Esophagus squamous epithelium (tissue), 5 donors: ENCODE data around the gene CEP112. TPM values are rescaled to one million over a fixed set of nuclear protein-coding genes. Genes with fewer than 3 reads are reported as not detected.

ENCODE experiments used
- DNase-seq: peaks from one replicate; lab custom pipeline; 2025; lab: John Stamatoyannopoulos, UW
- H3K27ac ChIP-seq, 4 donors: fragments of 200-600 bp; sonication (generic); one replicate each; pipeline ENCODE4 v1.5.1; 2016 to 2019; ENCODE audit warnings: mild to moderate bottlenecking in 1 of 4
- H3K27me3 ChIP-seq, 4 donors: fragments of 200-600 bp; sonication (generic); 1 replicate in 3 of 4; 2 replicates in 1 of 4; pipeline versions ENCODE4 v1.5.1 to v1.6.0; 2017 to 2021; ENCODE audit warnings: antibody characterized with exemption in 1 of 4
- H3K36me3 ChIP-seq, 3 donors: fragments of 200-600 bp; sonication (generic); one replicate each; pipeline ENCODE4 v1.5.1; 2016 to 2019
- H3K4me1 ChIP-seq, 3 donors: fragments of 200-600 bp; sonication (generic); one replicate each; pipeline ENCODE4 v1.5.1; 2017 to 2019
- H3K4me3 ChIP-seq, 4 donors: fragments of 200-600 bp; sonication (generic); 1 replicate in 3 of 4; 2 replicates in 1 of 4; pipeline ENCODE4 v1.5.1; 2016 to 2019; ENCODE audit warnings: mild to moderate bottlenecking in 2 of 4, moderate library complexity in 1 of 4
- H3K9me3 ChIP-seq, 3 donors: fragments of 200-600 bp; sonication (generic); one replicate each; pipeline ENCODE4 v1.5.1; 2016 to 2019
- POLR2A ChIP-seq, 4 donors: fragments of 450-650 bp; IDR thresholded peaks; one replicate each; pipeline ENCODE4 v1.6.1; 2017; ENCODE audit warnings: antibody characterized with exemption in 4 of 4, mild to moderate bottlenecking in 4 of 4, moderate library complexity in 3 of 4
- WGBS, 2 donors: methylation state at CpG; one replicate each; pipeline ENCODE4 v1.1.5; 2018; 5-methylcytosine and 5-hydroxymethylcytosine counted together
- intact Hi-C: fragments of 100-400 bp; cut with DNase I; formaldehyde crosslinking; loops from one replicate; pipeline ENCODE4 v1.15.0; 2022
- total RNA-seq, 4 donors: library from RNA; depleted of rRNA; stranded (reverse); fragments of >200 nt; gene quantifications; one replicate each; pipeline ENCODE4 v1.1.0, GENCODE V29; 2016
- TF ChIP-seq, protein P1 (sequence below), 6 experiments: fragments of 450-650 bp in 4 of 6; fragments of 200-600 bp in 2 of 6; sonication (generic) in 2 of 6; IDR thresholded peaks; one replicate each; pipeline ENCODE4 v1.5.1; 2016 to 2019; ENCODE audit warnings: antibody characterized with exemption in 6 of 6, mild to moderate bottlenecking in 4 of 6, moderate library complexity in 4 of 6
- donor health status: DM: yes; HTN: yes; CAD: no.

CEP112 gene
- total RNA-seq, 4 donors from 2014 or later, result 2.5 to 10.9 (median 6.4) TPM

DNA sequence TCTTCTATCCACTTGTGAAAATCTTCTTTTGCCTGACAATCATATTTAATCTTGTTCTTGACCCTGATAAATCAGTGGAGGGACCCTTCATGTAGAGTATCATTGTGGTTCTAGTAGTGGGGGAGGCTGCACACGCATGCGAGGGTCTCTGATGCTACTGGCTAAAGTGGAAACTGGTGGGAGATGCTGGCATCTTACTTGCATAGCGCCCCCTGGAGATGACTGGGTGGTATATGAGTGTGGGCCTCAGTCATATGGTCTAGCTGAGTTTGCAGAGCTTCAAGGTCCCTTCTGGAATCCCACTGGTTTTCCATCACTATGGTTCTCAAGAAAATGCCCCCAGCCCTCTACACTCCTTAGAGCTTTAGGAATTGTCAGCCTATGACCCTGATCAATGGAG lies 394.1 kb downstream of the CEP112 start:
- intact Hi-C loops, result no loop called here
- H3K27me3 ChIP-seq, result no peaks in the 10 kb centered on the region
- H3K4me3 ChIP-seq, result no peak overlapping the region
- no peak for DNase-seq
- 58 to 75% methylated on average over 2 to 3 of the region's 3 CpGs for WGBS, 2 donors
- no peak for TF ChIP-seq POLR2A (IDR thresholded peaks at IDR 0.05)
- TF ChIP-seq, protein P1, sequence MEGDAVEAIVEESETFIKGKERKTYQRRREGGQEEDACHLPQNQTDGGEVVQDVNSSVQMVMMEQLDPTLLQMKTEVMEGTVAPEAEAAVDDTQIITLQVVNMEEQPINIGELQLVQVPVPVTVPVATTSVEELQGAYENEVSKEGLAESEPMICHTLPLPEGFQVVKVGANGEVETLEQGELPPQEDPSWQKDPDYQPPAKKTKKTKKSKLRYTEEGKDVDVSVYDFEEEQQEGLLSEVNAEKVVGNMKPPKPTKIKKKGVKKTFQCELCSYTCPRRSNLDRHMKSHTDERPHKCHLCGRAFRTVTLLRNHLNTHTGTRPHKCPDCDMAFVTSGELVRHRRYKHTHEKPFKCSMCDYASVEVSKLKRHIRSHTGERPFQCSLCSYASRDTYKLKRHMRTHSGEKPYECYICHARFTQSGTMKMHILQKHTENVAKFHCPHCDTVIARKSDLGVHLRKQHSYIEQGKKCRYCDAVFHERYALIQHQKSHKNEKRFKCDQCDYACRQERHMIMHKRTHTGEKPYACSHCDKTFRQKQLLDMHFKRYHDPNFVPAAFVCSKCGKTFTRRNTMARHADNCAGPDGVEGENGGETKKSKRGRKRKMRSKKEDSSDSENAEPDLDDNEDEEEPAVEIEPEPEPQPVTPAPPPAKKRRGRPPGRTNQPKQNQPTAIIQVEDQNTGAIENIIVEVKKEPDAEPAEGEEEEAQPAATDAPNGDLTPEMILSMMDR (IDR thresholded peaks at IDR 0.05), result peak in 1 of 6 experiments; percentile 22
- no peak overlapping the region for H3K27ac ChIP-seq
- H3K4me1 ChIP-seq, result no peaks in the 10 kb centered on the region
- no peaks in the 10 kb centered on the region for H3K36me3 ChIP-seq
- H3K9me3 ChIP-seq, result peaks cover 0 to 13% (median 8%) of the 10 kb centered on the region in 3 donors

DNA sequence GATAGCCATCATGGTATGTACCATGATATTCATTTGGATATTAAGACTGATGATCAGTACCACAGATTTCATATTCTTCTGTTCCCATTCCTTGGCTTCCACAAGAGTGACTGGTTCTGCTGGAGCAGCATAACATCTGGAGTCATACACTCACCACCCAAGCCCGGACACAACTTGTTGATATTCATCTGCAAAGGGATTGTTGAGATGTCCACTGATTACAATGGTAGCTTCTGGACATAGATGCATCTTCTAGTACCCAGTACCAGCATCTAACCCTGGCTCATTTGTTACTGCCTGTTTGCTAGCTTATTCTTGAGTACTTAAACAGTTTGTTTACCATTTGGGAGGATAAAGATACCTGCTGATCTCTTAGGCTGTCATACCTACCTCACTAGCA lies 394.8 kb downstream of the CEP112 start:
- Histone ChIP-seq H3K36me3 (no peaks in the 10 kb centered on the region), H3K4me3 (no peak overlapping the region), H3K9me3 (peaks cover 0 to 9% (median 7%) of the 10 kb centered on the region in 3 donors), H3K27ac (no peak overlapping the region), H3K4me1 (no peaks in the 10 kb centered on the region), H3K27me3 (no peaks in the 10 kb centered on the region)
- DNase-seq, result no peak
- intact Hi-C loops, result no loop called here
- 82 to 83% methylated on average over 1 of the region's 1 CpG for WGBS, 2 donors
- TF ChIP-seq POLR2A (IDR thresholded peaks at IDR 0.05), result no peak
- TF ChIP-seq, protein P1 (IDR thresholded peaks at IDR 0.05), result no peak

DNA sequence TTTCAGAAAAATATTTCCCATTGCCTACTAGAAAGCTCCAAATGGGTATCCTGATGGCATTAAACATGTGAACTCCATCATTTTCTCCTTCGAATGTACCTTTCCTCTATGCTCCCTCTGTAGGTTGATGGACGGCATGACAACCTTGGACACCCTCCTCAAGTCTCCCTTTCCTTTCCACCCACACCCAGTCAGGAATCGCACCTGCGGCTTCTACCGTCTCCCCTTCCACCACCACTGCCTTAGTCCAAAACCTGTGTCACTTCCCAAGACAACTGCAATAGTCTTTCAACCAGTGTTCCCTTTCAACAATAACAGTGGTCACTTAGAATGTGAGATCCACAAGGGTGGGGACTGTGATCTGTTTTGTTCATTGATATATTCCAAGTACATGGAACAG lies 397.4 kb downstream of the CEP112 start:
- DNase-seq, result no peak
- intact Hi-C loops, result no loop called here

DNA sequence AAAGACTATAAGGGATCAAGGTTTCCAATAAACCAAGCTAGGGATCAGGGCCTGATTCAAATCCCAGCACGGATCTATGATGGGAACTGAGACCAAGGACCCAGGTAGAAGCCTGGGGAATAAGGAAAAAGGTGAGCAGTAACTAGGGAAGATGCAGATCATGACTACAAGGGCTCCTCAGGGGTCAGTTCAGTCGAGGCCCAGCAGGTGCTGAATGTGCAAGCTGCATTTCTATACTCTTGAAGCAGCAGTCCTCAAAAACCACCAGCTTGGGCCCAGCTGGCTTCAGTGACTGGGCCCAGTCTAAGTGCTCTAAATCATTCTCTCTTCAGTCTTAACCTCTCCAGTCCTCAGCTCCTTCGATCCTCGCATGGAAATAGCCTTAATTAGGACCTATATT lies 401.7 kb downstream of the CEP112 start:
- no peaks in the 10 kb centered on the region for H3K27me3 ChIP-seq
- intact Hi-C loops, result no loop called here
- no peak for DNase-seq
- TF ChIP-seq, protein P1 (IDR thresholded peaks at IDR 0.05), result no peak
- TF ChIP-seq POLR2A (IDR thresholded peaks at IDR 0.05), result no peak
- 82 to 91% methylated on average over 4 of the region's 4 CpGs for WGBS, 2 donors
- H3K36me3 ChIP-seq, result no peaks in the 10 kb centered on the region
- no peaks in the 10 kb centered on the region for H3K9me3 ChIP-seq
- H3K4me1 ChIP-seq, result peaks cover 0 to 10% (median 0%) of the 10 kb centered on the region in 3 donors
- no peak overlapping the region for H3K27ac ChIP-seq
- no peak overlapping the region for H3K4me3 ChIP-seq

More for the DNA sequence above, 397.4 kb downstream of the CEP112 start:
- Histone ChIP-seq H3K27ac (no peak overlapping the region), H3K27me3 (no peaks in the 10 kb centered on the region), H3K4me3 (no peak overlapping the region), H3K4me1 (no peaks in the 10 kb centered on the region), H3K9me3 (no peaks in the 10 kb centered on the region), H3K36me3 (no peaks in the 10 kb centered on the region)
- 64 to 72% methylated on average over 5 of the region's 5 CpGs for WGBS, 2 donors
- TF ChIP-seq POLR2A (IDR thresholded peaks at IDR 0.05), result no peak
- TF ChIP-seq, protein P1 (IDR thresholded peaks at IDR 0.05), result peak in 5 of 6 experiments; percentile 17 to 62 (median 37)

DNA sequence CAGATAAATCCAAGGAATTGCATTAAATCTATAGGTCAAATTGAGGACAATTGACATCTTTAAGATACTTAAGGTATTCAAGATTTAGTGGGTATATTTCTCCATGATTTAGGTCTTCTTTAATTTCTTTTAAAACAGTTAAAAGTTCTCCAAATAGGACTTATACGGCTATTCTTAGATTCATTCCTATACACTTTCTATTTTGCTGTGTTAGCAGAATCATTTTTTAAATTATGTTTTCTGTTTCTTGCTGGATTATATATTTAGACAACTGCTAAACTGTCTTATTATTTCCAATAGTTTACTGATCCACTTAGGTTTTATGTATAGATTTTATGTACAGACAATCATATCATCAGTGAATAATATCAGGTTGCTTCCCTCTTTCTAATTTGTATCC lies 404.4 kb downstream of the CEP112 start:
- no peaks in the 10 kb centered on the region for H3K36me3 ChIP-seq
- H3K9me3 ChIP-seq, result no peaks in the 10 kb centered on the region
- no peak overlapping the region for H3K4me3 ChIP-seq
- WGBS, 2 donors, result 88 to 97% methylated on average over 1 of the region's 1 CpG
- H3K27ac ChIP-seq, result no peak overlapping the region
- TF ChIP-seq, protein P1 (IDR thresholded peaks at IDR 0.05), result no peak
- no peak for TF ChIP-seq POLR2A (IDR thresholded peaks at IDR 0.05)
- no peak for DNase-seq
- H3K4me1 ChIP-seq, result peaks cover 0 to 28% (median 8%) of the 10 kb centered on the region in 3 donors
- intact Hi-C loops, result no loop called here
- no peaks in the 10 kb centered on the region for H3K27me3 ChIP-seq
